OCI-LY7 (cell line): ENCODE data around the gene CLEC16A. TPM values are rescaled to one million over a fixed set of nuclear protein-coding genes. Genes with fewer than 3 reads are reported as not detected.

Source experiments
- BruUV-seq: library from RNA; stranded (reverse); fragments of 400-500 nt; replicated peaks from 2 replicates; lab custom pipeline; 2021; lab: Mats Ljungman, UMichigan
- CTCF ChIA-PET: fragments of 300-600 bp; sonication (Branson Sonifier 250); formaldehyde crosslinking; loops from one replicate; lab custom pipeline; 2022; ENCODE audit warnings: antibody characterized with exemption; ENCODE audit not compliant: unreplicated experiment; lab: Charles Lee
- POLR2A ChIA-PET: fragments of 300-600 bp; sonication (Branson Sonifier 250); formaldehyde crosslinking; loops from one replicate; lab custom pipeline; 2022; ENCODE audit warnings: antibody characterized with exemption; lab: Charles Lee
- DNase-seq: peaks from one replicate; pipeline ENCODE4 v3.0.0-alpha.2; 2015; ENCODE audit warnings: low spot score
- H2AFZ ChIP-seq: fragments of 200-600 bp; sonication (generic), shearing (Covaris generic); 2 replicates; pipeline ENCODE4 v1.6.1; 2014; ENCODE audit warnings: mild to moderate bottlenecking, antibody characterized with exemption, low read length, moderate library complexity
- H3K27ac ChIP-seq: fragments of 200-600 bp; sonication (generic); 2 replicates; pipeline ENCODE4 v1.5.1; 2014; ENCODE audit warnings: mixed run types, low read depth, mild to moderate bottlenecking, moderate library complexity, low read length, inconsistent platforms; ENCODE audit not compliant: poor library complexity, severe bottlenecking
- H3K36me3 ChIP-seq: fragments of 200-600 bp; sonication (generic); 2 replicates; pipeline ENCODE4 v1.6.1; 2014; ENCODE audit warnings: mild to moderate bottlenecking, antibody characterized with exemption, low read length, moderate library complexity, mixed read lengths; ENCODE audit not compliant: insufficient read depth
- H3K4me1 ChIP-seq: fragments of 200-600 bp; sonication (generic); 2 replicates; pipeline ENCODE4 v1.5.1; 2014; ENCODE audit warnings: mild to moderate bottlenecking, low read length; ENCODE audit not compliant: insufficient read depth, poor library complexity, severe bottlenecking
- H3K4me2 ChIP-seq: fragments of 200-600 bp; sonication (generic); 2 replicates; pipeline ENCODE4 v1.6.1; 2014; ENCODE audit warnings: mild to moderate bottlenecking, low read length
- H3K4me3 ChIP-seq: fragments of 200-600 bp; sonication (generic); 2 replicates; pipeline ENCODE4 v1.5.1; 2014; ENCODE audit warnings: mild to moderate bottlenecking, low read depth, low read length; ENCODE audit not compliant: poor library complexity, severe bottlenecking
- H3K79me2 ChIP-seq: fragments of 200-600 bp; sonication (generic); 2 replicates; pipeline ENCODE4 v1.6.1; 2016; ENCODE audit warnings: low read depth, mild to moderate bottlenecking, low read length, moderate library complexity, mixed read lengths; ENCODE audit not compliant: insufficient read depth
- H3K9me2 ChIP-seq: fragments of 200-600 bp; sonication (generic); 2 replicates; pipeline ENCODE4 v1.6.1; 2016; ENCODE audit warnings: mild to moderate bottlenecking, low read length, mixed read lengths; ENCODE audit not compliant: insufficient read depth
- H3K9me3 ChIP-seq: fragments of 200-600 bp; sonication (generic); 2 replicates; pipeline ENCODE4 v1.6.1; 2014; ENCODE audit warnings: mild to moderate bottlenecking, mixed run types, low read length, mixed read lengths
- H4K20me1 ChIP-seq: fragments of 200-600 bp; sonication (generic); 2 replicates; pipeline ENCODE4 v1.6.1; 2014; ENCODE audit warnings: mild to moderate bottlenecking, antibody characterized with exemption, low read length, moderate library complexity, mixed read lengths; ENCODE audit not compliant: insufficient read depth
- EZH2phosphoT487 ChIP-seq: fragments of 200-600 bp; sonication (generic); IDR thresholded peaks from 2 replicates; pipeline ENCODE4 v1.6.1; 2018; ENCODE audit warnings: low read depth, borderline replicate concordance, mild to moderate bottlenecking, mixed run types, antibody characterized with exemption, low read length, moderate library complexity, mixed read lengths
- intact Hi-C: fragments of 100-400 bp; cut with micrococcal nuclease; formaldehyde crosslinking; loops from one replicate; pipeline ENCODE4 v1.10.0; 2022; ENCODE audit not compliant: unreplicated experiment
- total RNA-seq, 2 experiments: library from RNA; depleted of rRNA in 1 of 2; stranded (reverse); fragments of >200 nt in 1 of 2; shearing (Covaris generic) in 1 of 2; gene quantifications; 2 replicates each; pipeline ENCODE4 v1.2.3, GENCODE V29; 2014 to 2022
- TF ChIP-seq, protein P1 (sequence below): fragments of 200-600 bp; sonication (generic); conservative IDR thresholded peaks from 2 replicates; pipeline ENCODE4 v1.5.1; 2014; ENCODE audit warnings: mild to moderate bottlenecking, antibody characterized with exemption, low read length, moderate library complexity, mixed read lengths

The CLEC16A gene
- total RNA-seq, 2 experiments from 2014 or later: 26.2 to 50.9 TPM

DNA sequence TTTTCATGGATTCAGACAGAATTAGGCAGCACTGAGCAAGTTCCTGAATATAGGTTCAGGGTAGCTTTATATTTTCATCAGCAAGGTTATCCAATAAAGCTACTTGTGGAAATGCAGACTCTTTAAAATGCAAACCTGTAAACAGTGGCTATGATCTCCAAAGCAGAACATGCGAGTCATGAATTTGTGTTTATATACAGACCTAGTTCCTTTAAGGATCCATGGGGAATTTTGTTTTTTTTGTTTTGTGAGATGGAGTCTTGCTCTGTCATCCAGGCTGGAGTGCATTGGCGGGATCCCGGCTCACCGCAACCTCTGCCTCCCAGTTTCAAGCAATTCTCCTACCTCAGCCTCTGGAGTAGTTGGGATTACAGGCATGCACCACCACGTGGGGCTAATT is 14.8 kb downstream of the CLEC16A start:
- intact Hi-C loops: no loop called here

DNA sequence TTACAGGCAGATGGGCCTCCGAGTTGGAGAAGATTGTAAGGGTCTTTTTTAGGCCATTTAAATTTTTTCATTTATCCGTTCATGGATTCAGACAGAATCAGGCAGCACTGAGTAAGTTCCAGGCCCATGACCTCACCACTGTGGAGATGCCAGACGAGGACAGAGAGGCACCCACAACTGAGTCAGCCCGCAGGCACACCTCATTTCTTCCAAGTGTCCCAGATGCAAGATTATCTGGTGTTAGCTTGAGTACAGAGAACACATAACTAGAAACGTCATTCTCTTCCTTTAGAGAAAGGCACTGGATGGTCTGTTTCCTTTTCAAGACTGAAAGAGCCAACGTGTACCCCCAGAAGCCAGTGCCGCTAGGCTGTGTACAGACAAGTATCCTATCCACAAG is 16.9 kb downstream of the CLEC16A start:
- no TSS peak for BruUV-seq
- CTCF ChIA-PET: no interaction called here
- Histone ChIP-seq H3K27ac (no peak overlapping the region), H3K9me3 (no peaks in the 10 kb centered on the region), H3K4me1 (peaks cover 35% of the 10 kb centered on the region), H3K4me2 (no peak overlapping the region), H3K9me2 (no peaks in the 10 kb centered on the region), H3K36me3 (peaks cover 78% of the 10 kb centered on the region), H3K4me3 (no peak overlapping the region), H3K79me2 (no peaks in the 10 kb centered on the region; the same call in 1 of the 2 replicates), H2AFZ (no peak overlapping the region), H4K20me1 (no peaks in the 10 kb centered on the region)
- no peak for TF ChIP-seq EZH2phosphoT487
- TF ChIP-seq, protein P1, sequence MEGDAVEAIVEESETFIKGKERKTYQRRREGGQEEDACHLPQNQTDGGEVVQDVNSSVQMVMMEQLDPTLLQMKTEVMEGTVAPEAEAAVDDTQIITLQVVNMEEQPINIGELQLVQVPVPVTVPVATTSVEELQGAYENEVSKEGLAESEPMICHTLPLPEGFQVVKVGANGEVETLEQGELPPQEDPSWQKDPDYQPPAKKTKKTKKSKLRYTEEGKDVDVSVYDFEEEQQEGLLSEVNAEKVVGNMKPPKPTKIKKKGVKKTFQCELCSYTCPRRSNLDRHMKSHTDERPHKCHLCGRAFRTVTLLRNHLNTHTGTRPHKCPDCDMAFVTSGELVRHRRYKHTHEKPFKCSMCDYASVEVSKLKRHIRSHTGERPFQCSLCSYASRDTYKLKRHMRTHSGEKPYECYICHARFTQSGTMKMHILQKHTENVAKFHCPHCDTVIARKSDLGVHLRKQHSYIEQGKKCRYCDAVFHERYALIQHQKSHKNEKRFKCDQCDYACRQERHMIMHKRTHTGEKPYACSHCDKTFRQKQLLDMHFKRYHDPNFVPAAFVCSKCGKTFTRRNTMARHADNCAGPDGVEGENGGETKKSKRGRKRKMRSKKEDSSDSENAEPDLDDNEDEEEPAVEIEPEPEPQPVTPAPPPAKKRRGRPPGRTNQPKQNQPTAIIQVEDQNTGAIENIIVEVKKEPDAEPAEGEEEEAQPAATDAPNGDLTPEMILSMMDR: no peak
- no peak for DNase-seq
- POLR2A ChIA-PET: interaction anchor here (0.6 to 1.1 kb wide), 3 partner anchors 10 to 445 kb away, joined by 3 to 6 read pairs (median 3); no protein-coding TSS in a partner anchor
- intact Hi-C loops: no loop called here

More for the DNA sequence above, 14.8 kb downstream of the CLEC16A start:
- BruUV-seq: no TSS peak
- no peaks in the 10 kb centered on the region for H3K9me2 ChIP-seq
- peaks cover 57% of the 10 kb centered on the region for H3K36me3 ChIP-seq
- no peak overlapping the region for H3K27ac ChIP-seq
- H2AFZ ChIP-seq: no peak overlapping the region
- ChIA-PET POLR2A (interaction anchor here (0.6 to 1.0 kb wide), 2 partner anchors 9 to 293 kb away, joined by 3 to 4 read pairs; no protein-coding TSS in a partner anchor), CTCF (no interaction called here)
- peaks cover 40% of the 10 kb centered on the region for H3K4me1 ChIP-seq
- H4K20me1 ChIP-seq: peaks cover 13% of the 10 kb centered on the region; the same call in 1 of the 2 replicates
- no peak overlapping the region for H3K4me2 ChIP-seq
- peaks cover 18% of the 10 kb centered on the region; the same call in 1 of the 2 replicates for H3K79me2 ChIP-seq
- DNase-seq: no peak
- no peaks in the 10 kb centered on the region for H3K9me3 ChIP-seq
- no peak overlapping the region for H3K4me3 ChIP-seq
- TF ChIP-seq, protein P1: no peak
- TF ChIP-seq EZH2phosphoT487: no peak
